ENCODE measurements around the gene SMAD6. TPM values are rescaled to one million over a fixed set of nuclear protein-coding genes. Genes with fewer than 3 reads are reported as not detected.

Gene SMAD6
- total and polyA plus RNA-seq, 9 of the 15 experiments (the other 6 are each of a cell fraction or from before 2014, with no cell fraction given): 0.10 to 15.5 (median 3.7) TPM

DNA sequence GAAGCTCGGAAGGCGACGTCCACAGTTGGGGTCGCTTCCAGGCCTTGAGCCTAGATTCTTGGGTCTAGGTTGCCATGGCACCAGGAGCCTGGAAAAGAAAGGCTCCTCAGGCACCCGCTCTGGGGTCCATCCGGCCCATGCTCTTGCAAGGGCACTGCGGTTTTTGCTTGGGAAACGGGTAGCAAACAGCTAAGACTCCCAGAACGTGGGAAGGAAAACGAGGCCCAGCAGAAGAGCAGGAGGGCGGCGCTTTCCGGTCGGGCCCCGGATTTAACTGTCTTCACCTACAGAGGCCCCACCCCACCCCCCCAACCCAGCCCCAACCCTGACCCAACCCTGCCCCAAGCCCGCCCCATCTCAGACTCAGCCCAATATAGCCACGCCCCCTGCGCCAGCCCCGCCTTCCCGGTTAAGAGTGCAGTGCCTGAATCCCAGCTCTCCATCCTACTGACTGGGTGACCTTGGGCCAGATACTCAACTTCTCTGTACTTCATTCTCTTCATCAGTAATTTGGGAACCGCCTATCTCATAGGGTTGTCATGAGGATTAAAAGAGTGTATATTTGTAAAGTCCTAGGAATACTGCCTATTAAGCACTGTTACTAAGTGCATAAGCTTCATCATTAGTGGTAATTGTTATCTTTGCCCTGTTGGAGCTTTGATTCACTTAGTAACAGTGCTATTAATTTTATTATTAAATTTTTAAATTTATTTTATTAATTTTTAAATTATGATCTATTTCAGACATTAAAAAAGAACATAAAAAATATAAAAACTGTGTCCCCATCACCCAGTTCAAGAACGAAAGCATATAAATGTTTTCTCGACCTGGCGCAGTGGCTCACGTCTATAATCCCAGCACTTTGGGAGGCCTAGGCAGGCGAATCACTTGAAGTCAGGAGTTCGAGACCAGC lies 28.4 kb upstream of the SMAD6 start (continued):
- TF ChIP-seq ZNF644 (tag; IDR thresholded peaks at IDR 0.05; ENCODE audit: low read depth) (no peak), POLR3A (IDR thresholded peaks at IDR 0.05; ENCODE audit: borderline replicate concordance, extremely low read depth, insufficient read depth, insufficient read length) (no peak), SMAD1 (IDR thresholded peaks at IDR 0.05; ENCODE audit: low read depth, low read length, partially characterized antibody) (no peak), ZNF146 (CRISPR knock-in tag; IDR thresholded peaks at IDR 0.05; ENCODE audit: unreplicated experiment) (no peak), HNRNPK (IDR thresholded peaks at IDR 0.05; ENCODE audit: low read depth, low read length, poor library complexity, severe bottlenecking) (no peak), MCM7 (IDR thresholded peaks at IDR 0.05) (no peak), ZC3H11A (IDR thresholded peaks at IDR 0.05; ENCODE audit: low read depth, low read length) (no peak), PYGO2 (tag; IDR thresholded peaks at IDR 0.05) (no peak), PHF8 (IDR thresholded peaks at IDR 0.05; ENCODE audit: borderline replicate concordance, low read length) (peak; percentile 29; the same call in 1 of the 2 replicates), FOS (IDR thresholded peaks at IDR 0.05; ENCODE audit: extremely low read depth, insufficient read length) (no peak), ZNF12 (CRISPR knock-in tag; IDR thresholded peaks at IDR 0.05) (no peak), MXI1 (IDR thresholded peaks at IDR 0.05; ENCODE audit: low read depth, low read length) (no peak), SP2 (IDR thresholded peaks at IDR 0.05; ENCODE audit: extremely low read depth, low read depth, low read length, poor library complexity, severe bottlenecking) (no peak), ZNF184 (CRISPR knock-in tag; IDR thresholded peaks at IDR 0.05) (no peak)
- TF ChIP-seq, protein P1, sequence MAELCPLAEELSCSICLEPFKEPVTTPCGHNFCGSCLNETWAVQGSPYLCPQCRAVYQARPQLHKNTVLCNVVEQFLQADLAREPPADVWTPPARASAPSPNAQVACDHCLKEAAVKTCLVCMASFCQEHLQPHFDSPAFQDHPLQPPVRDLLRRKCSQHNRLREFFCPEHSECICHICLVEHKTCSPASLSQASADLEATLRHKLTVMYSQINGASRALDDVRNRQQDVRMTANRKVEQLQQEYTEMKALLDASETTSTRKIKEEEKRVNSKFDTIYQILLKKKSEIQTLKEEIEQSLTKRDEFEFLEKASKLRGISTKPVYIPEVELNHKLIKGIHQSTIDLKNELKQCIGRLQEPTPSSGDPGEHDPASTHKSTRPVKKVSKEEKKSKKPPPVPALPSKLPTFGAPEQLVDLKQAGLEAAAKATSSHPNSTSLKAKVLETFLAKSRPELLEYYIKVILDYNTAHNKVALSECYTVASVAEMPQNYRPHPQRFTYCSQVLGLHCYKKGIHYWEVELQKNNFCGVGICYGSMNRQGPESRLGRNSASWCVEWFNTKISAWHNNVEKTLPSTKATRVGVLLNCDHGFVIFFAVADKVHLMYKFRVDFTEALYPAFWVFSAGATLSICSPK (IDR thresholded peaks at IDR 0.05; ENCODE audit: borderline replicate concordance): no peak
- TF ChIP-seq, protein P2, sequence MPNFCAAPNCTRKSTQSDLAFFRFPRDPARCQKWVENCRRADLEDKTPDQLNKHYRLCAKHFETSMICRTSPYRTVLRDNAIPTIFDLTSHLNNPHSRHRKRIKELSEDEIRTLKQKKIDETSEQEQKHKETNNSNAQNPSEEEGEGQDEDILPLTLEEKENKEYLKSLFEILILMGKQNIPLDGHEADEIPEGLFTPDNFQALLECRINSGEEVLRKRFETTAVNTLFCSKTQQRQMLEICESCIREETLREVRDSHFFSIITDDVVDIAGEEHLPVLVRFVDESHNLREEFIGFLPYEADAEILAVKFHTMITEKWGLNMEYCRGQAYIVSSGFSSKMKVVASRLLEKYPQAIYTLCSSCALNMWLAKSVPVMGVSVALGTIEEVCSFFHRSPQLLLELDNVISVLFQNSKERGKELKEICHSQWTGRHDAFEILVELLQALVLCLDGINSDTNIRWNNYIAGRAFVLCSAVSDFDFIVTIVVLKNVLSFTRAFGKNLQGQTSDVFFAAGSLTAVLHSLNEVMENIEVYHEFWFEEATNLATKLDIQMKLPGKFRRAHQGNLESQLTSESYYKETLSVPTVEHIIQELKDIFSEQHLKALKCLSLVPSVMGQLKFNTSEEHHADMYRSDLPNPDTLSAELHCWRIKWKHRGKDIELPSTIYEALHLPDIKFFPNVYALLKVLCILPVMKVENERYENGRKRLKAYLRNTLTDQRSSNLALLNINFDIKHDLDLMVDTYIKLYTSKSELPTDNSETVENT (CRISPR knock-in tag; IDR thresholded peaks at IDR 0.05): no peak
- TF ChIP-seq, protein P3, sequence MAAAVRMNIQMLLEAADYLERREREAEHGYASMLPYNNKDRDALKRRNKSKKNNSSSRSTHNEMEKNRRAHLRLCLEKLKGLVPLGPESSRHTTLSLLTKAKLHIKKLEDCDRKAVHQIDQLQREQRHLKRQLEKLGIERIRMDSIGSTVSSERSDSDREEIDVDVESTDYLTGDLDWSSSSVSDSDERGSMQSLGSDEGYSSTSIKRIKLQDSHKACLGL (CRISPR knock-in tag; IDR thresholded peaks at IDR 0.05; ENCODE audit: borderline replicate concordance, poor library complexity, severe bottlenecking): peak; percentile 22
- TF ChIP-seq, protein P4, sequence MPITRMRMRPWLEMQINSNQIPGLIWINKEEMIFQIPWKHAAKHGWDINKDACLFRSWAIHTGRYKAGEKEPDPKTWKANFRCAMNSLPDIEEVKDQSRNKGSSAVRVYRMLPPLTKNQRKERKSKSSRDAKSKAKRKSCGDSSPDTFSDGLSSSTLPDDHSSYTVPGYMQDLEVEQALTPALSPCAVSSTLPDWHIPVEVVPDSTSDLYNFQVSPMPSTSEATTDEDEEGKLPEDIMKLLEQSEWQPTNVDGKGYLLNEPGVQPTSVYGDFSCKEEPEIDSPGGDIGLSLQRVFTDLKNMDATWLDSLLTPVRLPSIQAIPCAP (CRISPR knock-in tag; IDR thresholded peaks at IDR 0.05; ENCODE audit: borderline replicate concordance): no peak
- TF ChIP-seq, protein P5, sequence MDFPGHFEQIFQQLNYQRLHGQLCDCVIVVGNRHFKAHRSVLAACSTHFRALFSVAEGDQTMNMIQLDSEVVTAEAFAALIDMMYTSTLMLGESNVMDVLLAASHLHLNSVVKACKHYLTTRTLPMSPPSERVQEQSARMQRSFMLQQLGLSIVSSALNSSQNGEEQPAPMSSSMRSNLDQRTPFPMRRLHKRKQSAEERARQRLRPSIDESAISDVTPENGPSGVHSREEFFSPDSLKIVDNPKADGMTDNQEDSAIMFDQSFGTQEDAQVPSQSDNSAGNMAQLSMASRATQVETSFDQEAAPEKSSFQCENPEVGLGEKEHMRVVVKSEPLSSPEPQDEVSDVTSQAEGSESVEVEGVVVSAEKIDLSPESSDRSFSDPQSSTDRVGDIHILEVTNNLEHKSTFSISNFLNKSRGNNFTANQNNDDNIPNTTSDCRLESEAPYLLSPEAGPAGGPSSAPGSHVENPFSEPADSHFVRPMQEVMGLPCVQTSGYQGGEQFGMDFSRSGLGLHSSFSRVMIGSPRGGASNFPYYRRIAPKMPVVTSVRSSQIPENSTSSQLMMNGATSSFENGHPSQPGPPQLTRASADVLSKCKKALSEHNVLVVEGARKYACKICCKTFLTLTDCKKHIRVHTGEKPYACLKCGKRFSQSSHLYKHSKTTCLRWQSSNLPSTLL (IDR thresholded peaks at IDR 0.05): no peak

Data from K562 (cell line).